HL-60 (cell line): ENCODE data around the gene HMCN1.

Experiments
- DNase-seq, 2 experiments: peaks; one replicate each; pipeline ENCODE4 v3.0.0-alpha.2; 2010 to 2020; ENCODE audit warnings: low read depth in 1 of 2, low spot score in 1 of 2
- H3K27ac ChIP-seq: fragments of 250-450 bp; sonication (Bioruptor Pico); replicated peaks from 2 replicates; pipeline ENCODE4 v1.5.1; 2020; ENCODE audit warnings: mild to moderate bottlenecking, moderate library complexity
- H3K27me3 ChIP-seq: fragments of 250-450 bp; sonication (Bioruptor Pico); 2 replicates; pipeline ENCODE4 v1.5.1; 2021; ENCODE audit warnings: mild to moderate bottlenecking, moderate library complexity; ENCODE audit not compliant: insufficient read depth, poor library complexity, severe bottlenecking
- H3K4me3 ChIP-seq: replicated peaks from 2 replicates; pipeline ENCODE4 v1.5.1; 2011; ENCODE audit warnings: mild to moderate bottlenecking, control low read depth, low read length; ENCODE audit not compliant: insufficient read depth
- GABPA ChIP-seq: IDR thresholded peaks from 2 replicates; pipeline ENCODE4 v1.6.1; 2012; ENCODE audit warnings: low read depth
- POLR2AphosphoS5 ChIP-seq: IDR thresholded peaks from 2 replicates; pipeline ENCODE4 v1.6.1; 2012; ENCODE audit warnings: low read depth
- SPI1 ChIP-seq: IDR thresholded peaks from 2 replicates; pipeline ENCODE4 v1.6.1; 2012; ENCODE audit warnings: low read depth, mild to moderate bottlenecking, borderline replicate concordance
- TF ChIP-seq, protein P1 (sequence below): IDR thresholded peaks from one replicate; pipeline ENCODE4 v1.5.1; 2011; ENCODE audit warnings: low read length, control low read depth, inconsistent platforms; ENCODE audit not compliant: insufficient read depth
- TF ChIP-seq, protein P2 (sequence below): IDR thresholded peaks from 2 replicates; pipeline ENCODE4 v1.6.1; 2012; ENCODE audit warnings: low read depth; ENCODE audit not compliant: insufficient replicate concordance

Gene HMCN1

DNA sequence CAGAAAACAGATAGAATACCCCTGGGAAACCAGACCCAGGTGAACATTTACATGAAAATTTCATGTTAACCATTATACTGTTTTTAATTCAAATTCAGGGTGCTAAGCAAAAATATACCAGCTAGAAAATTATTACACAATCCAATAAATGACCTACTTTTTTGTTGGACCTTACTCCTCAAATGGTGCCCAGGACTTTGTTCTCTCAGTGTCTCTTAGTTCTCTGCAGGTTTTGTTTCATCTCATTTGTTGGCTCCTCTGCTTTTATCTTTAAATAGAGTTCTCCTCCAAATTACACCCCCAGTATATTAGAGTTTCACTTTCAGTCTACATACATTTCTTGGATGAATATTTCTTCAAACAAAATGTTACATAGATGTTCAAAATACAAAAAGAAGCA, 326.0 kb downstream of the HMCN1 start:
- Histone ChIP-seq H3K27ac (no peak overlapping the region), H3K4me3 (no peak overlapping the region), H3K27me3 (no peaks in the 10 kb centered on the region)
- TF ChIP-seq SPI1 (no peak), POLR2AphosphoS5 (no peak), GABPA (no peak)
- TF ChIP-seq, protein P1, sequence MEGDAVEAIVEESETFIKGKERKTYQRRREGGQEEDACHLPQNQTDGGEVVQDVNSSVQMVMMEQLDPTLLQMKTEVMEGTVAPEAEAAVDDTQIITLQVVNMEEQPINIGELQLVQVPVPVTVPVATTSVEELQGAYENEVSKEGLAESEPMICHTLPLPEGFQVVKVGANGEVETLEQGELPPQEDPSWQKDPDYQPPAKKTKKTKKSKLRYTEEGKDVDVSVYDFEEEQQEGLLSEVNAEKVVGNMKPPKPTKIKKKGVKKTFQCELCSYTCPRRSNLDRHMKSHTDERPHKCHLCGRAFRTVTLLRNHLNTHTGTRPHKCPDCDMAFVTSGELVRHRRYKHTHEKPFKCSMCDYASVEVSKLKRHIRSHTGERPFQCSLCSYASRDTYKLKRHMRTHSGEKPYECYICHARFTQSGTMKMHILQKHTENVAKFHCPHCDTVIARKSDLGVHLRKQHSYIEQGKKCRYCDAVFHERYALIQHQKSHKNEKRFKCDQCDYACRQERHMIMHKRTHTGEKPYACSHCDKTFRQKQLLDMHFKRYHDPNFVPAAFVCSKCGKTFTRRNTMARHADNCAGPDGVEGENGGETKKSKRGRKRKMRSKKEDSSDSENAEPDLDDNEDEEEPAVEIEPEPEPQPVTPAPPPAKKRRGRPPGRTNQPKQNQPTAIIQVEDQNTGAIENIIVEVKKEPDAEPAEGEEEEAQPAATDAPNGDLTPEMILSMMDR: no peak
- DNase-seq: no peak

DNA sequence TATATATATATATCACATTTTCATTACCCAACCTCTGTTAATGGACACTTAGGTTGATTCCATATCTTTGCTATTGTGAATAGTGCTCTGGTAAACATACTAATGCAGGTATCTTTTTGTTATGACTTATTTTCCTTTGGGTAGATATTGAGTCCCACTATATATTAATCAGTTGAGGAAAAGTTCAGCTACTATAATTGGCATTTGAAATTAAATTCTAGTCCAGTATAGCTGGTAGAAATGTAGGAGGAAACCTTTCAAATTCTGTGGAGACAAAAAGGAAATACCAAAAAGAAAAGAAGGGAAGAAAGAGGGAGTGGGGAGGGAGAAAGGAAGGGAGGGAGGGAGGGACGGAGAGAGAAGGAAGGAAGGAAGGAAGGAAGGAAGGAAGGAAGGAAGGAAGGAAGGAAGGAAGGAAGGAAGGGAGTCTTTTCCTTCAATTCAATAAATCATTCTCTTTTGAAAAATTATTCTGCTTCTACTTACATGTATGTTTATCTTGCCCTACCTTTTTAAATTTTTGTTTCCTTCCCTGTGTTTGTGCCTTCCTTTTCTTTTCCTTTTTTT, 329.0 kb downstream of the HMCN1 start:
- Histone ChIP-seq H3K27me3 (no peaks in the 10 kb centered on the region), H3K27ac (no peak overlapping the region), H3K4me3 (no peak overlapping the region)
- no peak for DNase-seq
- TF ChIP-seq POLR2AphosphoS5 (no peak), SPI1 (no peak), GABPA (no peak)
- TF ChIP-seq, protein P1: no peak
- TF ChIP-seq, protein P2, sequence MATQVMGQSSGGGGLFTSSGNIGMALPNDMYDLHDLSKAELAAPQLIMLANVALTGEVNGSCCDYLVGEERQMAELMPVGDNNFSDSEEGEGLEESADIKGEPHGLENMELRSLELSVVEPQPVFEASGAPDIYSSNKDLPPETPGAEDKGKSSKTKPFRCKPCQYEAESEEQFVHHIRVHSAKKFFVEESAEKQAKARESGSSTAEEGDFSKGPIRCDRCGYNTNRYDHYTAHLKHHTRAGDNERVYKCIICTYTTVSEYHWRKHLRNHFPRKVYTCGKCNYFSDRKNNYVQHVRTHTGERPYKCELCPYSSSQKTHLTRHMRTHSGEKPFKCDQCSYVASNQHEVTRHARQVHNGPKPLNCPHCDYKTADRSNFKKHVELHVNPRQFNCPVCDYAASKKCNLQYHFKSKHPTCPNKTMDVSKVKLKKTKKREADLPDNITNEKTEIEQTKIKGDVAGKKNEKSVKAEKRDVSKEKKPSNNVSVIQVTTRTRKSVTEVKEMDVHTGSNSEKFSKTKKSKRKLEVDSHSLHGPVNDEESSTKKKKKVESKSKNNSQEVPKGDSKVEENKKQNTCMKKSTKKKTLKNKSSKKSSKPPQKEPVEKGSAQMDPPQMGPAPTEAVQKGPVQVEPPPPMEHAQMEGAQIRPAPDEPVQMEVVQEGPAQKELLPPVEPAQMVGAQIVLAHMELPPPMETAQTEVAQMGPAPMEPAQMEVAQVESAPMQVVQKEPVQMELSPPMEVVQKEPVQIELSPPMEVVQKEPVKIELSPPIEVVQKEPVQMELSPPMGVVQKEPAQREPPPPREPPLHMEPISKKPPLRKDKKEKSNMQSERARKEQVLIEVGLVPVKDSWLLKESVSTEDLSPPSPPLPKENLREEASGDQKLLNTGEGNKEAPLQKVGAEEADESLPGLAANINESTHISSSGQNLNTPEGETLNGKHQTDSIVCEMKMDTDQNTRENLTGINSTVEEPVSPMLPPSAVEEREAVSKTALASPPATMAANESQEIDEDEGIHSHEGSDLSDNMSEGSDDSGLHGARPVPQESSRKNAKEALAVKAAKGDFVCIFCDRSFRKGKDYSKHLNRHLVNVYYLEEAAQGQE: no peak

DNA sequence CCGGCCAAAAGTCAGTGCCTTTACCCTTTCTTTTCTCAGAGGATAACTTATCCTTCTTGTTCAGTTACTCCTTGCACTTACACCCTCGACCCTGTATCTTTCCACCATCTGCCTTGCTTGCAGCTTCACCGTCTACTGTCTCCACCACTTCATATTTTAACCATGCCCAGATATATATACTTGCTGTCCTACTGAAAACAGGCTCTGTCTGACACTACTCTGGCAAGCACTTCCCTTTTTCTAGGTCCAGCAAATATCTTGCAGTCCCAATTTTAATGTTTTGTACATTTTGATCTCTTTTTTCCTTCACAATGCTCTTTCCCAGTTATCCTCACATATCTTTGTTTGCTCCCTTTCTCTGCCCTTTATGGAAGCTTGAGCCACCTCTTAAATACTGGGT, 332.2 kb downstream of the HMCN1 start:
- H3K27ac ChIP-seq: no peak overlapping the region
- no peak overlapping the region for H3K4me3 ChIP-seq
- H3K27me3 ChIP-seq: no peaks in the 10 kb centered on the region
- no peak for DNase-seq
- TF ChIP-seq, protein P2: no peak
- TF ChIP-seq SPI1: peak; percentile 93

DNA sequence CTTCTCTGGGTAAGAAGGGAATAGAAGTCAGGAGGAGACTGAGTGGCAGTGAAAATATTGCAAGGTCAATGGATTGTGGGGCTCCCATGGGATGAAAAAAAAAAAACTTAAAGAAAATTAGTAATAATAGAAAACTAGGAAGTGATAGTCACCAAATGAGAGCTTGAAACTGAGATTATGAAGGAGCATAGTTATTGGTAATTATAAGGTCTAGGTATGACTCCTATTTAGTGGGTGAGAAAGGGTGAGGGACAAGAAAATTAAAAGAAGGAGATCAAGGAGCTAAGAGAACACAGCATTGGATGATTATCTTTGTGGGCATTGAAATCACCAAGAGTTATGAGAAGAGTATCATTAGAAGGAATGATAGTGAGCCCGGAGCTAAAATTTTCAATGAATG, 339.5 kb downstream of the HMCN1 start:
- TF ChIP-seq, protein P1: no peak
- TF ChIP-seq GABPA: no peak
- no peak for TF ChIP-seq SPI1
- TF ChIP-seq, protein P2: no peak
- no peak for TF ChIP-seq POLR2AphosphoS5
- no peak overlapping the region for H3K4me3 ChIP-seq
- no peak for DNase-seq
- no peak overlapping the region for H3K27ac ChIP-seq
- H3K27me3 ChIP-seq: no peaks in the 10 kb centered on the region
